ENCODE measurements around the gene NPTN.
"Not testable (repeated sequence)": the region's sequence is repeated elsewhere in the genome, so short reads cannot be mapped to it uniquely, and the experiment has no call there.

Gene NPTN

GRCh38 chr15:73633111-73633990 lies at the start of gene NPTN:
TSS of gene NPTN (minus strand) at chr15:73633389. CDS start at chr15:73633215, 174 bp downstream.
- in situ Hi-C loops (cut with HindIII; ENCODE audit: low sequenced_read_pairs) = no loop called here

GRCh38 chr15:73682600-73683090 lies 49.5 kb upstream of the NPTN start:
- in situ Hi-C loops (cut with HindIII; ENCODE audit: low sequenced_read_pairs) = loop anchor here (10.0 kb wide), 1 partner anchor 158 kb away; no protein-coding TSS in a partner anchor

- in situ Hi-C loops (cut with HindIII; ENCODE audit: low sequenced_read_pairs) = loop anchor here (10.0 kb wide), 1 partner anchor 157 kb away; no protein-coding TSS in a partner anchor
These were observed 48.8 kb upstream of the NPTN start for GRCh38 chr15:73681856-73682599.

- in situ Hi-C loops (cut with HindIII; ENCODE audit: low sequenced_read_pairs) = loop anchor here (10.0 kb wide), 1 partner anchor 156 kb away; no protein-coding TSS in a partner anchor
These were observed 47.9 kb upstream of the NPTN start for GRCh38 chr15:73681063-73681462.

GRCh38 chr15:73680549-73680948 lies 47.4 kb upstream of the NPTN start:
- in situ Hi-C loops (cut with HindIII; ENCODE audit: low sequenced_read_pairs) = loop anchor here (10.0 kb wide), 1 partner anchor 156 kb away; no protein-coding TSS in a partner anchor

- in situ Hi-C loops (cut with HindIII; ENCODE audit: low sequenced_read_pairs) = loop anchor here (10.0 kb wide), 1 partner anchor 155 kb away; no protein-coding TSS in a partner anchor
These were observed 46.8 kb upstream of the NPTN start for GRCh38 chr15:73679964-73680363.

GRCh38 chr15:73679180-73679579 lies 46.0 kb upstream of the NPTN start:
- in situ Hi-C loops (cut with HindIII; ENCODE audit: low sequenced_read_pairs) = no loop called here

- in situ Hi-C loops (cut with HindIII; ENCODE audit: low sequenced_read_pairs) = no loop called here
These were observed 45.3 kb upstream of the NPTN start for GRCh38 chr15:73678498-73678897.

- in situ Hi-C loops (cut with HindIII; ENCODE audit: low sequenced_read_pairs) = no loop called here
These were observed 44.5 kb upstream of the NPTN start for GRCh38 chr15:73677733-73678132.

- in situ Hi-C loops (cut with HindIII; ENCODE audit: low sequenced_read_pairs) = no loop called here
These were observed 44.0 kb upstream of the NPTN start for GRCh38 chr15:73677146-73677607.

- in situ Hi-C loops (cut with HindIII; ENCODE audit: low sequenced_read_pairs) = no loop called here
These were observed 41.4 kb upstream of the NPTN start for GRCh38 chr15:73674587-73674986.

- in situ Hi-C loops (cut with HindIII; ENCODE audit: low sequenced_read_pairs) = no loop called here
These were observed 27.3 kb upstream of the NPTN start for GRCh38 chr15:73660455-73660854.

- in situ Hi-C loops (cut with HindIII; ENCODE audit: low sequenced_read_pairs) = no loop called here
These were observed 25.5 kb upstream of the NPTN start for GRCh38 chr15:73658645-73659044.

- in situ Hi-C loops (cut with HindIII; ENCODE audit: low sequenced_read_pairs) = no loop called here
These were observed 22.5 kb upstream of the NPTN start for GRCh38 chr15:73655724-73656123.

GRCh38 chr15:73654659-73655058 lies 21.5 kb upstream of the NPTN start:
- in situ Hi-C loops (cut with HindIII; ENCODE audit: low sequenced_read_pairs) = no loop called here

GRCh38 chr15:73650416-73651126 lies 17.4 kb upstream of the NPTN start:
- in situ Hi-C loops (cut with HindIII; ENCODE audit: low sequenced_read_pairs) = no loop called here

- in situ Hi-C loops (cut with HindIII; ENCODE audit: low sequenced_read_pairs) = no loop called here
These were observed 14.8 kb upstream of the NPTN start for GRCh38 chr15:73648014-73648295.

GRCh38 chr15:73647259-73648013 lies 14.2 kb upstream of the NPTN start:
- in situ Hi-C loops (cut with HindIII; ENCODE audit: low sequenced_read_pairs) = no loop called here

GRCh38 chr15:73639464-73639863 lies 6.3 kb upstream of the NPTN start:
- in situ Hi-C loops (cut with HindIII; ENCODE audit: low sequenced_read_pairs) = not testable (repeated sequence)

- in situ Hi-C loops (cut with HindIII; ENCODE audit: low sequenced_read_pairs) = no loop called here
These were observed 4.3 kb upstream of the NPTN start for GRCh38 chr15:73637527-73637926.
